Endothelial cell of umbilical vein (primary cell): ENCODE results near the gene MOGAT1. TPM values are rescaled to one million over a fixed set of nuclear protein-coding genes. Genes with fewer than 3 reads are reported as not detected.

Experiments
- BruUV-seq: library from RNA; stranded (reverse); fragments of 400-500 nt; replicated peaks from 2 replicates; lab custom pipeline; 2021; lab: Mats Ljungman, UMichigan
- CTCF ChIA-PET: fragments of 300-600, 350-600 bp; sonication (Branson Sonifier 250); formaldehyde crosslinking; loops from one replicate; lab custom pipeline; 2021; ENCODE audit warnings: antibody characterized with exemption, inconsistent platforms; lab: Charles Lee
- POLR2A ChIA-PET: fragments of 300-600, 350-600 bp; sonication (Branson Sonifier 250); formaldehyde crosslinking; loops from one replicate; lab custom pipeline; 2021; ENCODE audit warnings: antibody characterized with exemption, inconsistent platforms; lab: Charles Lee
- DNase-seq: peaks from one replicate; pipeline ENCODE4 v3.0.0-alpha.2; 2011; ENCODE audit warnings: low read depth, low spot score
- FAIRE-seq: peaks from 2 replicates; lab custom pipeline; 2011; peaks lifted over from hg19 to GRCh38; lab: Jason Lieb, UNC
- H2AFZ ChIP-seq: 2 replicates; pipeline ENCODE4 v1.6.0; 2012; ENCODE audit warnings: low read depth, low read length, control low read depth, inconsistent platforms
- H3K27ac ChIP-seq: 2 replicates; pipeline ENCODE4 v1.5.1; 2011; ENCODE audit warnings: low read depth, mild to moderate bottlenecking, control low read depth, low read length, moderate library complexity; ENCODE audit not compliant: insufficient read depth
- H3K27me3 ChIP-seq, 2 experiments: 2 replicates each; pipeline versions ENCODE4 v1.6.0 to v1.6.1; 2011; ENCODE audit warnings: low read length in 2 of 2, mixed read lengths in 1 of 2; ENCODE audit not compliant: control insufficient read depth in 2 of 2, insufficient read depth in 2 of 2
- H3K36me3 ChIP-seq, 2 experiments: 2 replicates in 1 of 2; 3 replicates in 1 of 2; pipeline ENCODE4 v1.5.1; 2011; ENCODE audit warnings: low read length in 2 of 2, mild to moderate bottlenecking in 1 of 2, moderate library complexity in 1 of 2; ENCODE audit not compliant: control insufficient read depth in 2 of 2, insufficient read depth in 2 of 2; ENCODE audit errors: extremely low read depth in 1 of 2
- H3K4me1 ChIP-seq: 3 replicates; pipeline ENCODE4 v1.5.1; 2011; ENCODE audit warnings: mild to moderate bottlenecking, low read length; ENCODE audit not compliant: control insufficient read depth, insufficient read depth; ENCODE audit errors: extremely low read depth
- H3K4me2 ChIP-seq: 2 replicates; pipeline ENCODE4 v1.6.1; 2011; ENCODE audit warnings: low read length, control low read depth, mixed read lengths; ENCODE audit not compliant: insufficient read depth
- H3K4me3 ChIP-seq, 3 experiments: fragments of 200-600 bp in 1 of 3; sonication (generic), shearing (Covaris generic) in 1 of 3; replicated peaks in 1 of 3; 2 replicates each; pipeline ENCODE4 v1.5.1; 2011 to 2016; ENCODE audit warnings: control low read depth in 3 of 3, low read length in 3 of 3, mild to moderate bottlenecking in 2 of 3, inconsistent platforms in 1 of 3, low read depth in 1 of 3, moderate library complexity in 1 of 3; ENCODE audit not compliant: insufficient read depth in 1 of 3
- H3K79me2 ChIP-seq: 2 replicates; pipeline ENCODE4 v1.6.0; 2012; ENCODE audit warnings: low read length, inconsistent platforms; ENCODE audit not compliant: control insufficient read depth, insufficient read depth
- H3K9ac ChIP-seq: replicated peaks from 2 replicates; pipeline ENCODE3; 2011; ENCODE audit warnings: low read length, control low read depth; ENCODE audit not compliant: insufficient read depth; ENCODE audit errors: extremely low read depth
- H3K9me1 ChIP-seq: replicated peaks from 3 replicates; pipeline ENCODE4 v1.6.0; 2011; ENCODE audit warnings: mild to moderate bottlenecking, low read length; ENCODE audit not compliant: control insufficient read depth, insufficient read depth; ENCODE audit errors: extremely low read depth
- H3K9me3 ChIP-seq: replicated peaks from 2 replicates; pipeline ENCODE4 v1.5.1; 2012; ENCODE audit warnings: low read length, inconsistent platforms; ENCODE audit not compliant: control insufficient read depth, insufficient read depth
- H4K20me1 ChIP-seq: replicated peaks from 2 replicates; pipeline ENCODE3; 2011; ENCODE audit warnings: mild to moderate bottlenecking, low read length; ENCODE audit not compliant: control insufficient read depth, insufficient read depth; ENCODE audit errors: extremely low read depth
- EZH2 ChIP-seq: IDR thresholded peaks from 2 replicates; pipeline ENCODE4 v1.6.1; 2012; ENCODE audit warnings: borderline replicate concordance, low read depth, mild to moderate bottlenecking, moderate library complexity, low read length, inconsistent platforms; ENCODE audit not compliant: severe bottlenecking
- FOS ChIP-seq: IDR thresholded peaks from 2 replicates; pipeline ENCODE4 v1.6.1; 2011; ENCODE audit warnings: mild to moderate bottlenecking, low read length, moderate library complexity, borderline replicate concordance; ENCODE audit not compliant: insufficient read depth
- GATA2 ChIP-seq: IDR thresholded peaks from 2 replicates; pipeline ENCODE4 v1.7.0; 2011; ENCODE audit warnings: low read depth, mild to moderate bottlenecking, moderate library complexity, mixed read lengths, low read length; ENCODE audit not compliant: insufficient read length, insufficient read depth
- JUN ChIP-seq: IDR thresholded peaks from 2 replicates; pipeline ENCODE4 v1.6.1; 2011; ENCODE audit warnings: borderline replicate concordance, low read depth; ENCODE audit not compliant: insufficient read length, insufficient read depth
- MYC ChIP-seq: IDR thresholded peaks from one replicate; pipeline ENCODE4 v1.6.1; 2011; ENCODE audit warnings: mild to moderate bottlenecking, low read depth, low read length
- POLR2A ChIP-seq: IDR thresholded peaks from 2 replicates; pipeline ENCODE4 v1.6.1; 2012; ENCODE audit warnings: low read depth, mild to moderate bottlenecking, control low read depth, low read length
- POLR2AphosphoS5 ChIP-seq: IDR thresholded peaks from 2 replicates; pipeline ENCODE4 v1.6.1; 2012; ENCODE audit warnings: low read depth, mild to moderate bottlenecking, control low read depth, low read length, moderate library complexity; ENCODE audit not compliant: insufficient read depth
- dilution Hi-C: fragments of 300-500 bp; cut with MboI; formaldehyde crosslinking; loops from one replicate; pipeline ENCODE4 v1.15.0; 2019; ENCODE audit warnings: low sequenced_read_pairs; ENCODE audit not compliant: extremely low pct_ligation_motif_present
- intact Hi-C: fragments of 100-400 bp; cut with micrococcal nuclease; formaldehyde crosslinking; loops from one replicate; pipeline ENCODE4 v1.10.0; 2022
- polyA plus RNA-seq, 4 experiments: library from polyadenylated mRNA; depleted of rRNA in 3 of 4; stranded (reverse) in 3 of 4; unstranded in 1 of 4; fragments of >200 nt; gene quantifications; 2 replicates each; pipeline versions ENCODE4 v1.2.1 to v1.2.3, GENCODE V29; 2011 to 2012; ENCODE audit warnings: missing spikeins in 1 of 4
- total RNA-seq: library from RNA; stranded (reverse); gene quantifications from 2 replicates; pipeline ENCODE4 v1.2.3, GENCODE V29; 2021
- TF ChIP-seq, protein P1 (sequence below), 2 donors: IDR thresholded peaks; 1 replicate in 1 of 2; 2 replicates in 1 of 2; pipeline ENCODE4 v1.5.1; 2011; ENCODE audit warnings: low read length in 2 of 2, mild to moderate bottlenecking in 2 of 2, moderate library complexity in 2 of 2, control low read depth in 1 of 2, inconsistent platforms in 1 of 2, low read depth in 1 of 2; ENCODE audit not compliant: insufficient read depth in 1 of 2; ENCODE audit errors: extremely low read depth in 1 of 2
- TF ChIP-seq, protein P2 (sequence below): IDR thresholded peaks from 2 replicates; pipeline ENCODE4 v1.6.1; 2011; ENCODE audit not compliant: insufficient read depth, insufficient read length

Gene MOGAT1
- total and polyA plus RNA-seq, 2 donors (not counting 3 experiments of a cell fraction or from before 2014, with no cell fraction given), result not detected

DNA sequence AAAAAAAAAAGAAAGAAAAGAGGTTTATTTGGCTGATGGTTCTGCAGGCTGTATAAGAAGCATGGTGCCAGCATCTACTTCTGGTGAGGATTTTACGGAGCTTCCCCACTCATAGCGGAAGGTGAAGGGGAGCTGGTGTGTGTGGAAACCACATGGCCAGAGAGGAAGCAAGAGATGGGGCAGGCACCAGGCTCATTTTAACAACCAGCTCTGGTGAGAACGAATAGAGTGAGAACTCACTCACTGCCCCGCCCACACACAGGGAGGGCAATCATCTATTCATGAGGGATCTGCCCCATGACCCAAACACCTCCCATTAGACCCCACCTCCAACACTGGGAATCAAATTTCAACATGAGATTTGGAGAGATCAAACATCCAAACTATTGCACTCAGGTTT is 68.5 kb downstream of the MOGAT1 start:
- Histone ChIP-seq H3K4me2 (no peak overlapping the region), H3K36me3 (no peaks in the 10 kb centered on the region), H3K9me3 (no peaks in the 10 kb centered on the region), H2AFZ (no peak overlapping the region), H3K4me1 (peaks cover 20% of the 10 kb centered on the region), H3K9ac (no peak overlapping the region), H3K27ac (no peak overlapping the region), H3K27me3 (no peaks in the 10 kb centered on the region), H3K79me2 (no peaks in the 10 kb centered on the region), H3K9me1 (no peaks in the 10 kb centered on the region), H3K4me3 (no peak overlapping the region), H4K20me1 (no peaks in the 10 kb centered on the region)
- TF ChIP-seq POLR2AphosphoS5, result no peak
- TF ChIP-seq, protein P1, sequence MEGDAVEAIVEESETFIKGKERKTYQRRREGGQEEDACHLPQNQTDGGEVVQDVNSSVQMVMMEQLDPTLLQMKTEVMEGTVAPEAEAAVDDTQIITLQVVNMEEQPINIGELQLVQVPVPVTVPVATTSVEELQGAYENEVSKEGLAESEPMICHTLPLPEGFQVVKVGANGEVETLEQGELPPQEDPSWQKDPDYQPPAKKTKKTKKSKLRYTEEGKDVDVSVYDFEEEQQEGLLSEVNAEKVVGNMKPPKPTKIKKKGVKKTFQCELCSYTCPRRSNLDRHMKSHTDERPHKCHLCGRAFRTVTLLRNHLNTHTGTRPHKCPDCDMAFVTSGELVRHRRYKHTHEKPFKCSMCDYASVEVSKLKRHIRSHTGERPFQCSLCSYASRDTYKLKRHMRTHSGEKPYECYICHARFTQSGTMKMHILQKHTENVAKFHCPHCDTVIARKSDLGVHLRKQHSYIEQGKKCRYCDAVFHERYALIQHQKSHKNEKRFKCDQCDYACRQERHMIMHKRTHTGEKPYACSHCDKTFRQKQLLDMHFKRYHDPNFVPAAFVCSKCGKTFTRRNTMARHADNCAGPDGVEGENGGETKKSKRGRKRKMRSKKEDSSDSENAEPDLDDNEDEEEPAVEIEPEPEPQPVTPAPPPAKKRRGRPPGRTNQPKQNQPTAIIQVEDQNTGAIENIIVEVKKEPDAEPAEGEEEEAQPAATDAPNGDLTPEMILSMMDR (IDR thresholded peaks at IDR 0.05; ENCODE audit: extremely low read depth in 1 of 2, insufficient read depth in 1 of 2, low read depth in 1 of 2, low read length in 2 of 2), result no peak
- TF ChIP-seq JUN, result no peak
- TF ChIP-seq EZH2, result no peak
- TF ChIP-seq, protein P2, sequence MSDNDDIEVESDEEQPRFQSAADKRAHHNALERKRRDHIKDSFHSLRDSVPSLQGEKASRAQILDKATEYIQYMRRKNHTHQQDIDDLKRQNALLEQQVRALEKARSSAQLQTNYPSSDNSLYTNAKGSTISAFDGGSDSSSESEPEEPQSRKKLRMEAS, result no peak
- TF ChIP-seq POLR2A, result no peak
- TF ChIP-seq GATA2, result no peak
- TF ChIP-seq MYC, result no peak
- no peak for TF ChIP-seq FOS
- dilution Hi-C loops (no loop called here), intact Hi-C loops (no loop called here)
- POLR2A ChIA-PET, result no interaction called here
- DNase-seq (no peak), FAIRE-seq (no peak)
- CTCF ChIA-PET, result interaction anchor here (1.5 kb wide), 1 partner anchor 164 kb away, joined by 4 read pairs; no protein-coding TSS in a partner anchor
- no TSS peak for BruUV-seq
